OCI-LY3 (cell line): Measurements from ENCODE around the gene PEX26.

Source experiments
- H2AFZ ChIP-seq: fragments of 200-600, 300-600 bp; shearing (Covaris generic); 2 replicates; pipeline ENCODE4 v1.6.0; 2014; ENCODE audit warnings: antibody characterized with exemption, low read depth, low read length
- H3K27ac ChIP-seq: fragments of 200-600, 300-600 bp; sonication (generic); 2 replicates; pipeline ENCODE4 v1.5.1; 2014; ENCODE audit warnings: mild to moderate bottlenecking, low read length, moderate library complexity, mixed read lengths
- H3K27me3 ChIP-seq: fragments of 200-600, 300-600 bp; sonication (generic); 2 replicates; pipeline ENCODE4 v1.6.1; 2014; ENCODE audit warnings: low read depth, low read length, mixed read lengths
- H3K36me3 ChIP-seq: fragments of 200-600, 300-600 bp; sonication (generic); replicated peaks from 2 replicates; pipeline ENCODE3; 2014; ENCODE audit warnings: low read depth, low read length, mixed read lengths
- H3K4me1 ChIP-seq: fragments of 300-600, 200-600 bp; sonication (generic); 2 replicates; pipeline ENCODE4 v1.6.1; 2014; ENCODE audit warnings: low read length, mixed read lengths
- H3K4me2 ChIP-seq: fragments of 200-600, 300-600 bp; sonication (generic); 2 replicates; pipeline ENCODE4 v1.6.1; 2014; ENCODE audit warnings: low read length, mixed read lengths
- H3K4me3 ChIP-seq: fragments of 300-600, 200-600 bp; sonication (generic); 2 replicates; pipeline ENCODE4 v1.5.1; 2014; ENCODE audit warnings: antibody characterized with exemption, mild to moderate bottlenecking, low read length, moderate library complexity
- H3K79me2 ChIP-seq: fragments of 300-600, 200-600 bp; shearing (Covaris generic); 2 replicates; pipeline ENCODE4 v1.6.1; 2014; ENCODE audit warnings: mild to moderate bottlenecking, low read length, mixed read lengths
- H3K9ac ChIP-seq: fragments of 300-600, 200-600 bp; shearing (Covaris generic); 2 replicates; pipeline ENCODE4 v1.6.0; 2014; ENCODE audit warnings: mild to moderate bottlenecking, low read length, moderate library complexity
- H3K9me3 ChIP-seq: fragments of 200-600, 300-600 bp; shearing (Covaris generic); 2 replicates; pipeline ENCODE4 v1.6.1; 2014; ENCODE audit warnings: low read length, mixed read lengths; ENCODE audit not compliant: insufficient read depth
- H4K20me1 ChIP-seq: fragments of 200-600, 300-600 bp; sonication (generic); 2 replicates; pipeline ENCODE4 v1.6.1; 2016; ENCODE audit warnings: low read length, mixed read lengths; ENCODE audit not compliant: insufficient read depth
- EZH2phosphoT487 ChIP-seq: fragments of 200-600 bp; shearing (Covaris generic); IDR thresholded peaks from 2 replicates; pipeline ENCODE4 v1.6.1; 2018; ENCODE audit warnings: antibody characterized with exemption, mixed run types, low read depth
- TF ChIP-seq, protein P1 (sequence below): fragments of 200-600, 300-600 bp; sonication (generic); IDR thresholded peaks from 2 replicates; pipeline ENCODE4 v1.5.1; 2014; ENCODE audit warnings: antibody characterized with exemption, low read length, low read depth

PEX26 gene

DNA sequence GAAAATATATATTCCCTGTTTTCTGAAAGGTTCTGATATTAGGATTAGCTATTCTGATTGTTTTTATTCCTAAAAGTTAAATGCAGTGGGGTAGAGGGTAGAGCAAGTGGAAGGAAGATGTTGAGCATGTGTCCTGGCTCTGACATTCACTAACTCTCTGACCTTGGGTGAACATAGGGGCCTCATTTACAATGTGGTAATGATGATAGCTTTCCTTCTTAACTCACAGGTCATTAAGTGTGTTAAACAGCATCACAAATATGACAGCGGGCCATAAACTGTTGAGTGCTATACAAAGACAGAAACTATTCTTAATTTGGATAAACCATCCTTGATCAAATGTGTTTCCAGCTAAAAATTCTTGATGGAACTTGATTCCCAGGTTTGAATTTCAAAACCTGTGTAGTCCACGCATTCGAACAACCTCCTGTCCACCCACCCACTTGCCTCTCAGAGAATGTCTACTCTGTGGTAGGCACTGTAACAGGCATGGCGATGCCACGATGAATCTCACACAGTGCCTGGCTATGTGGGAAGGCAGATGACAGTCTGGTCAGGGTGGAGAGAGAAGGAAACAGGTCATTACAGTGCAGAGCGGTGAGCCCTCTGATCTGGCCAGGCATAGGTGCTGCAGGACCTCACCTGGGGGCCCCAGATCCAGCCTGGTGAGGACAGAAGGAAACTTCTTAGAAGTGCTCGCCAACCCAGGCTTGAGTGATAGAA, 19.3 kb upstream of the PEX26 start:
- H3K36me3 ChIP-seq = no peaks in the 10 kb centered on the region
- peaks cover 69% of the 10 kb centered on the region for H3K4me1 ChIP-seq
- TF ChIP-seq, protein P1, sequence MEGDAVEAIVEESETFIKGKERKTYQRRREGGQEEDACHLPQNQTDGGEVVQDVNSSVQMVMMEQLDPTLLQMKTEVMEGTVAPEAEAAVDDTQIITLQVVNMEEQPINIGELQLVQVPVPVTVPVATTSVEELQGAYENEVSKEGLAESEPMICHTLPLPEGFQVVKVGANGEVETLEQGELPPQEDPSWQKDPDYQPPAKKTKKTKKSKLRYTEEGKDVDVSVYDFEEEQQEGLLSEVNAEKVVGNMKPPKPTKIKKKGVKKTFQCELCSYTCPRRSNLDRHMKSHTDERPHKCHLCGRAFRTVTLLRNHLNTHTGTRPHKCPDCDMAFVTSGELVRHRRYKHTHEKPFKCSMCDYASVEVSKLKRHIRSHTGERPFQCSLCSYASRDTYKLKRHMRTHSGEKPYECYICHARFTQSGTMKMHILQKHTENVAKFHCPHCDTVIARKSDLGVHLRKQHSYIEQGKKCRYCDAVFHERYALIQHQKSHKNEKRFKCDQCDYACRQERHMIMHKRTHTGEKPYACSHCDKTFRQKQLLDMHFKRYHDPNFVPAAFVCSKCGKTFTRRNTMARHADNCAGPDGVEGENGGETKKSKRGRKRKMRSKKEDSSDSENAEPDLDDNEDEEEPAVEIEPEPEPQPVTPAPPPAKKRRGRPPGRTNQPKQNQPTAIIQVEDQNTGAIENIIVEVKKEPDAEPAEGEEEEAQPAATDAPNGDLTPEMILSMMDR = no peak
- TF ChIP-seq EZH2phosphoT487 = no peak
- no peak overlapping the region for H2AFZ ChIP-seq
- H3K79me2 ChIP-seq = no peaks in the 10 kb centered on the region
- peak overlapping the region; percentile 70 for H3K4me3 ChIP-seq
- H3K9ac ChIP-seq = peak overlapping the region; percentile 87
- peak overlapping the region; percentile 94 for H3K27ac ChIP-seq
- H3K27me3 ChIP-seq = no peaks in the 10 kb centered on the region
- no peaks in the 10 kb centered on the region for H4K20me1 ChIP-seq
- H3K9me3 ChIP-seq = no peaks in the 10 kb centered on the region
- H3K4me2 ChIP-seq = peak overlapping the region; percentile 58

GRCh38 chr22:18059094-18059417, 18.7 kb upstream of the PEX26 start:
- no peak overlapping the region; the same call in 1 of the 2 replicates for H3K9ac ChIP-seq
- TF ChIP-seq, protein P1 = no peak
- no peak for TF ChIP-seq EZH2phosphoT487
- H3K9me3 ChIP-seq = no peaks in the 10 kb centered on the region
- H3K4me1 ChIP-seq = peaks cover 69% of the 10 kb centered on the region
- no peaks in the 10 kb centered on the region for H3K36me3 ChIP-seq
- no peaks in the 10 kb centered on the region for H3K27me3 ChIP-seq
- H2AFZ ChIP-seq = no peak overlapping the region
- H3K79me2 ChIP-seq = no peaks in the 10 kb centered on the region
- no peak overlapping the region for H3K4me3 ChIP-seq
- H3K27ac ChIP-seq = peak overlapping the region; percentile 94
- no peaks in the 10 kb centered on the region for H4K20me1 ChIP-seq
- H3K4me2 ChIP-seq = peak overlapping the region; percentile 1; the same call in 1 of the 2 replicates

DNA sequence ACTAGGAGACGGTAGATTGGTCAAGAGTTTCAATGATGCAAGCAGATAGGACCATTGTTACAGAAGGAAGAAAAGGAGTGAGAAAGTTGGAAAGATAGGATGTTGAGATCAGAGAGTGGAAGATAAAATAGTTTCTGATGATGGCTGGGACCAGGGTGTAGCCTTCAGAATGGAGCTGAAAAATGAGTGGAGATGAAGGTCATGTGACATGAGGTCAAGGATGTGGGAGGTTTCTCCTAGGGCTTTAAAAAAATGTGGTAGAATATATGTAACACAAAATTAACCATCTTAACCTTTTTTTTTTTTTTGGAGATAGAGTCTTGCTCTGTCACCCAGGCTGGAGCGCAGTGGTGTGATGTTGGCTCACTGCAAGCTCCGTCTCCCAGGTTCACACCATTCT, 18.3 kb upstream of the PEX26 start:
- Histone ChIP-seq H3K9me3 (no peaks in the 10 kb centered on the region), H3K36me3 (no peaks in the 10 kb centered on the region), H3K4me2 (peak overlapping the region; percentile 1; the same call in 1 of the 2 replicates), H3K9ac (no peak overlapping the region; the same call in 1 of the 2 replicates), H3K4me3 (no peak overlapping the region), H3K27ac (peak overlapping the region; percentile 94; the same call in 1 of the 2 replicates), H3K27me3 (no peaks in the 10 kb centered on the region), H3K4me1 (peaks cover 72% of the 10 kb centered on the region), H2AFZ (no peak overlapping the region), H4K20me1 (no peaks in the 10 kb centered on the region), H3K79me2 (no peaks in the 10 kb centered on the region)
- TF ChIP-seq, protein P1 = no peak
- TF ChIP-seq EZH2phosphoT487 = no peak

- Histone ChIP-seq H3K36me3 (no peaks in the 10 kb centered on the region), H3K27me3 (no peaks in the 10 kb centered on the region), H3K79me2 (no peaks in the 10 kb centered on the region), H3K4me3 (no peak overlapping the region), H2AFZ (no peak overlapping the region), H3K4me1 (peaks cover 77% of the 10 kb centered on the region), H4K20me1 (no peaks in the 10 kb centered on the region), H3K27ac (no peak overlapping the region), H3K9ac (no peak overlapping the region), H3K9me3 (no peaks in the 10 kb centered on the region), H3K4me2 (peak overlapping the region; percentile 6; the same call in 1 of the 2 replicates)
- TF ChIP-seq, protein P1 = no peak
- TF ChIP-seq EZH2phosphoT487 = no peak
Observed at GRCh38 chr22:18059991-18060390, 17.8 kb upstream of the PEX26 start.
